Fibroblast of the conjunctiva (primary cell): ENCODE results near the gene ADGRB3.
"Not testable (repeated sequence)": the region's sequence is repeated elsewhere in the genome, so short reads cannot be mapped to it uniquely, and the experiment has no call there.

Source experiments
- DNase-seq: peaks from one replicate; pipeline ENCODE4 v3.0.0-alpha.2; 2010; ENCODE audit warnings: low read depth

ADGRB3 gene

DNA sequence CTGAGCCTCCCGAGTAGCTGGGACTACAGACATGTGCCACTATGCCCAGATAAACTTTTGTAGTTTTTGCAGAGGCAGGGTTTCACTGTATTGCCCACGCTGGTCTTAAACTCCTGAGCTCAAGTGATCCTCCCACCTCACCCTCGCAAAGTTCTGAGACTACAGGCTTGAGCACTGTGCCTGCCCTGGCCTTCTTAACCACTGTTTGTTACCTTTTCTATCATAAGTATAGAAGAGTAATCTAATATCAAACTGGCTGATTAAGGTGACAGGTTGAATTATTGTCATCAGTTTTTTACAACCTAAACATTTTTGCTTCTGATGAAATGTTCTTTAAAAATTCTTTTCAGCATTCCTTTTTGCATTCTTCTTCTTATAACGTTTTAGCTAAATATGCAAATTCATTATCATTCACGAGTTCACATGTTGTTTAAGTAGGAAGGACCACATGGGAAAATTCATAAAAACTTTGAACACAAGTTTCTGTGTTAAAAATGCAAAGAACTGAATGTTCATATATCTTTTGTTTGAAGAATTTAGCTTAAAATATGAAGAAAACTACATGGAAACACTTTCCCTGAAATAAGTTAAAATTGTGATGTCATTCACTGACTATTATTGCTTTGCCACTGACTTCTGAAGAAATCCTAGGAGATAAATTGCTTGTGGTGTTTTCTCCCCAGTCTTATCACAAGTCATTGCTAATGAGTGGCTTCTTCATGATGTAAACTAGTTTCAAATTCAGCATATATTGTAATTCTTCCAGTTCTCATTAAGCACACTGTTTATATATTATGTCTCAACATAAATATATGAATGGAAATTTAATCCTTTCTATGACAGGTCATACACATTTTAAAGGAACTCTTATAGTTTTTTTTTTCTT lies 106.7 kb downstream of the ADGRB3 start:
- no peak for DNase-seq

DNA sequence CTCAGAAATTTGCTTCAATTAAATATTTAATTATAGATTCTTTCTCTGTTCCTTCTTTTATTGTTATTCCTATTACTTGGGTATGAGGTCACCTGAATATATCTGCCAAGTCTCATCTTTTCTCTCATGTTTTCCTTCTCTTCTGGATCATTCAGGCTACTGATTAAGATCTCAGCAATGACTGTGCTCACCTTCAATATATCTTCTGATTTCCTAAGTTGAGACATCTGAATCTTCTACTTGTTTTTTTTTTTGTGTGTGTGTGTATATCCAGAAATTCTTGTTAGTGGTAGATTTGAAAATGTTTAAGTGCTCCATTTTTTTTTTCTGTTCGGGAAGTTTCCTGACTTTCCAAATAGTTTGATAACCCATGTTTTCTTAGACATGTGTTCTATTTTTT lies 108.0 kb downstream of the ADGRB3 start:
- no peak for DNase-seq

DNA sequence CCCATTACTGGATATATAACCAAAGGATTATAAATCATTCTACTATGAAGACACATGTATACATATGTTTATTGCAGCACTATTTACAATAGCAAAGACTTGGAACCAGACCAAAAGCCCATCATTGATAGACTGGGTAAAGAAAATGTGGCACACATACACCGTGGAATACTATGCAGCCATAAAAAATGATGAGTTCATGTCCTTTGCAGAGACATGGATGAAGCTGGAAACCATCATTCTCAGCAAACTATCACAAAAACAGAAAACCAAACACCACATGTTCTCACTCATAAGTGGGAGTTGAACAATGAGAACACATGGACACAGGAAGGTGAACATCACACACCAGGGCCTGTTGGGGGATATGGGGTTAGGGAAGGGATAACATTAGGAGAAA lies 109.3 kb downstream of the ADGRB3 start:
- not testable (repeated sequence) for DNase-seq

DNA sequence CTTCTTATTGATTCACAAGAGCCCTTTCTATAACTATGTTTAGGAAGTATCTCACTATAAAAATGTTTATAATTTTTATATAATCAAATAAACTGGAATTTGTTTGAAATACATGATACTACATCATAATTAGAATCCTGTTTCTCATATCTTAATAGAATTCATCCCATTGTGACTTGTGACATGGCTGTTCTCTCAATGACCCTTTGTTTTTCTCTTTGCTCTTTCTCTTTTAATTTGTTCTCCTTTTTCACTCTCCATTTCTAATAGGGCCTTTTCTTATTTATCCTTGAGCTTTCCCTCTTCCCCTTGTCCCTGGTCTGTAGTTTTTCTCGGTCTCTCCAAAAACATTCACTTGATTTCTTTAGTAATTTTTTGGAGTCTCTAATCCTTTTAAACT lies 111.3 kb downstream of the ADGRB3 start:
- no peak for DNase-seq

DNA sequence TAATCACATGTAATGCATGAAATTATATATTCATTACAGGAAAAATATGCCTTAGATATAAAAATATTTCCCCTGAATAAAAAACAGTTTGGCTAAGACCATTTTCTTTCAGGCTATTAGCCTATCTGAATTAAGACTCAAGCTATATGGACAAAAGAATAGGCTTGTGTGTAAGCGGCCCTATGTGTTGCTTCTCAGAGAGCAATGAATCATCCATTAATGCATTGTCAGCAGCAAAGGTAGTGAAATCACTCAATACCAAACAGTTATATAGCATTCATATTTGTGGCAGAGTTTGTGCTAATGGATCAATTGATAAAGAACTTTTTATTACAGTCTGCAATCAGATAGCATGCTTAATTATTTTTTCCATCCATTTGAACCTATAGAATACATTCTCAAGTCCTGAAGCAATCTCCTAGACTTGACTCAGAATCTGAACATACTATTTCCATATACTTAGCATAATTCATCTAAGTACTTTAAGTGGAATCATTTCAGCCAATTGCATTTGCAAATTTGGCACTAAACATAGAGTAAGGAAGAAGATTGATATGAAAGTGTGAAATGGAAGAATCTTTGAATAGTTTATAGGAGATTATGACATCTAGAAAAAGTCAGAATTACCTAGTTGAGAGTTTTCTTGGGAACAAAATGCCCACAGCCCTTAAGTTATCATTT lies 112.2 kb downstream of the ADGRB3 start:
- no peak for DNase-seq

DNA sequence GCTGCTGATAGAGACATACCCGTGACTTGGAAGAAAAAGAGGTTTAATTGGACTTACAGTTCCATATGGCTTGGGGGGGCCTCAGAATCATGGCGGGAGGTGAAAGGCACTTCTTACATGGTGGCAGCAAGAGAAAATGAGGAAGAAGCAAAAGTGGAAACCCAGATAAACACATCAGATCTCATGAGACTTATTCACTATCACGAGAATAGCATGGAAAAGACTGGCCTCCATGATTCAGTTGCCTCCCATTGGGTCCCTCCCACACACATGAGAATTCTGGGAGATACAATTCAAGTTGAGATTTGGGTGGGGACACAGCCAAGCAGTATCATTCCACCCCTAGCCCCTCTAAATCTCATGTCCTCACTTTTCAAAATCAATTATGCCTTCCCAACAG lies 112.8 kb downstream of the ADGRB3 start:
- not testable (repeated sequence) for DNase-seq

DNA sequence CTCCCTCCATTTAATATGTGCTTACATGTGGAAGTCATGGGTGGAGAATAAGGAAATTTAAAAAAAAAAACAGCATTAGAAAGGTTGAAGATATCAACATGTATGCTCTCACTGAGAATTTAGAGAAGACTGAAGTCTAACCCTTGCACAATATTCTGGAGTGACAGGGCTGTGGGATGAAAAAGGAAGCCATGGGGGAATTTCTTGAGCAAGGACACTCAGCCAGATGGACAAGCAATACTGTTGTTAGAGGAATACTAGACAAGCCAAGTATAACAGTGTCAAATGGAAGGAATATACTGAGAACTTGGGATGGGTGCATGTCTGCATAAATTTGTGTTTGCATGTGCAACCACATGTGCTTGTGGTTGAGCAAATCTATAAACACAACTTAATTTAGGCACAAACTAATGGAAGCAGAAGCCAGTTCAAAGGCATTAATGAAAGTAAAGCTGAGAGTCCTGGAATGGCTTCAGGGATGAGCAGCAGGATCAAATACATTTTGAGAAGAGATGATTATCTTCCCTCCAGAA lies 119.7 kb downstream of the ADGRB3 start:
- no peak for DNase-seq

DNA sequence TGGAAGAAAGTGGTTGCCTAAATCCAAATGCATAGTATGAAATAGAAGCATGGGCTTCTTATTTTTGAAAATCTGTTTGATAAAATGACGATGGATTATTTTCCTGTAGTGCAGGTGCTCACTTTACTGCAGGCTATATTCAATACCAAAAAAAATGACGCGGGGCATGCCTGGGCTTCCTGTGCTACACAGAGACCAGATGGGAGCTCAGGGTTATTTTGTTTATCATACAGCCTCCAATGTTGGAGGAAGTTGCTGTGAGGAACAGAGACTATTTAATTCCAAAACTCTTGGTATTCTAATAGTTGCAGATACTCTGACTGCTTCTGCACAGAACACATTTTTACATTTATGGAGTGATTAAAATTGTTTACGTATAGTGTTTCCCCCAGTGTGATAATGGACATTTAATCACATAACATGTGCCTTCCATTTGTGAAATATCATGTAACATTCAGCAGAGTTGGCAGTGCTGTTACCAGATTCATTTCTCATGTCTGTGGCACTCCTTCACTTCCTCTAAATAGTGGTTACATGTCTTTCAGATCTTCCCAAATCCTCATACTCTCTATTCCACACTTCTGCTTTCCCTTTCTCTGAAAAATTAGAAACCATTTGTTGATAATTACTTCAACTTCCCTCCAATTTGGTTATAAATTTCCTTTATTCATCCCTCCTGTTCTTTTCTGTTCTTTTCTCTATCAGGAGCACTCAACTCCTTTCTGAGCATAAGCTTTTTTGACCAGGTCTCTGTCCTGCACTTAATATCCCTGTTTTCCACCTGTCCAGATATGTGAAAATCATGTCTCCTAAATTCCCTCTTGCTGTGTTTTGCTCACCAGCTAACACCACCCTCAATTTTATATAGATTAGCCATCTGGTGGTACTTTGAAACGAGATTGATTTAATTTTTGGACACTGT lies 121.6 kb downstream of the ADGRB3 start:
- DNase-seq = no peak

DNA sequence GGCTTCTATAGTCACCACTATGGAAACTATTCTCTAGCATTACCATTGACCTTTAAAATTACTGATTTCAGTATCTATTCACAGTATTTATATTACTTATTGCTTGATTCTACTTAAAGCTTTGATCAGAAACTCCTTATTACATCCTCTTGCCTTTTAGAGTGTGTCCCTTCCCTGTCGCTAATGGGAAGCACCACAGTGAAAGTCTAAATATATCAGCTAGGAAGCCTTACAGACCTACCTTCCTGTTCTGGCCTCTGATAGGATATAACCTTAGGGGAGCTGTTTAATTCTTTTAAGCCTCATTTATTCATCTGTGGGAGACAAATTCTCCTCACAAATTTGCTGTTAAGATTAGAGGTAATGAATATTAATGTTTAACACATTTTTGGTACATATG lies 122.7 kb downstream of the ADGRB3 start:
- no peak for DNase-seq

DNA sequence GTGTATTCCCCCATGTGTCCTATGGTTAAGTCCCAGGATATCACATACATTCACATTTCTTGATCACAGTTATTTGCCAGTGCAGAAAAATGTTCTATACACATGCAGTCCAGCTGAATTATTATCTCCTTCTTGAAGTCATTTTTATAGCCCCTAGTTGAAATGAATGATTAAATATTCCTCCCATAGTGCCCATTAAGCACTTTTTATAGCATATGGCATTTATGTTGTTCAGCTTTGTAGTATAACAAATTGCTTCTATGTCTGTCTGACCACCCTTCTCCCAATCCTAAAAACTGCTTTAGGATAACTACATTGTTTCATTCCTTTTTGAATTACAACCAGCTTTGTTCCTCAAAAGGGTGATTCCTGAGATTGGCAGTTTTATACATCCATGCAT lies 123.5 kb downstream of the ADGRB3 start:
- no peak for DNase-seq

DNA sequence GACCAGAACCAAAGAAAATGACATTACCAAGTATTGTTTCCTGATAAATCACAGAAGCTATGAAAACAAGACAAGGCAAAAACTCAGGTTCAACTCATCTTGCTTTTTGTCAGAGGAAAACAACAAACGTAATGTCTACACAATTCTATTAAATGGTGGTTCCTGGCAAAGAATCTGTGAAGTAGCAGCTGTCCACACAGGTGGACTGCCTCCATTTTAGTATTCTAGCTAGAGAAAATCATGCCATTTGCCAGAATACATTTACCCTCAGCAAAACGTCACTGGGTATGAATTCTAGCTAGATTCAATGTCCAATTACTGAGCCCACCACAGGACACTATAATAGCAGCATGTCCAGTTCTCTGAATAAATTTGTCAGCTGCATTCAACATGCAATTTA lies 125.4 kb downstream of the ADGRB3 start:
- no peak for DNase-seq

DNA sequence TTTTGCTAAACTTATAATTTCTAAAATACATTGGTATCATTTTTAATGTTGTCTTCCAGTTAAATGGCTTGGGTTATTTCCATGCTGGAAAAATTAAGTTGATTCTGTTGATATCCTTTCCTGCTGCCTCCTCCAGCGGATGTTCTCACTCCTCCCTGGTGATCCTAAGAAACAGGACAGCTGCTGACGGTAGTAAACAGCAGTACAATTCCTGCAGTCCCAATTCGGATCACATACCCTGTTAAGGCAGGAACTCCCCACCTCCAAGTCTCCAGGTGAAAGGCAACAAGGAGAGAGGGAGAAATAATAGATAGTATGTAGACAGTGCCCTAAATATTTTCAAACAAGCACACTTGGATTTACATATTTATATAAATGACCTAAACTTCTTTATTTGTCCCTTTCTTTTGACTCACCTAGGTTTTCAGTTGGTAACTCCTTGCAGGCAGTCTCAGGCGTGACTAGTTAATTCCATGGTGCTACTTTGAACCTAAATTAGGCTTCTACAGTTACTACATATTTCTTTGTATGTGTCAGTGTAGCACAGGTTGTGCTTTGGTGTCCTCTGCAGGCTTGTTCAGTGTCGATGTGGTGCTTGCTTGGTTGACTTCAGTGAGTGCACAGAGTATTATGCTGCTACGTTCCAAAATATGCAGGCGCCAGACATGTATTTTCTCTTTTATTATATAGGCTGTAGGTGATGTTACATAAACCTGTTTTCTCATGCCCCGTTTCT lies 126.0 kb downstream of the ADGRB3 start:
- no peak for DNase-seq

DNA sequence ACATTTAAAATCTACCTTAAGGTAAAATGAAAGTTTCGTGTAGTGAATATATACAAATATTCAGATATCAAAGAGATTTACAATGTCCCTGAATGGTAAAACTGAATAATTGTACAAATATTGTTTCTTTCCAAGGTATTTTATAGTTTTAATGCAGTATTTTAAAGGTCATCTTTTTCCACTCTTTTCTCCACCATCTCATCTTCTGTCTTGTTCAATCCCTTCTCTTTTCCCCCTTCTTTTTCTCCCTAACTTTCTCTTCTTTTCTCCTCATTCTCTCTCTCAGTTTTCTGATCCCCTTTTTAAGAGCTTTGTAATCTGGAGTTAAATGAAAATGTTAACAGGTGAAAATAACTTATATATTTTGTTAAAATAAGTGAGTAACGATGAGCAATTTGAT lies 126.9 kb downstream of the ADGRB3 start:
- no peak for DNase-seq

DNA sequence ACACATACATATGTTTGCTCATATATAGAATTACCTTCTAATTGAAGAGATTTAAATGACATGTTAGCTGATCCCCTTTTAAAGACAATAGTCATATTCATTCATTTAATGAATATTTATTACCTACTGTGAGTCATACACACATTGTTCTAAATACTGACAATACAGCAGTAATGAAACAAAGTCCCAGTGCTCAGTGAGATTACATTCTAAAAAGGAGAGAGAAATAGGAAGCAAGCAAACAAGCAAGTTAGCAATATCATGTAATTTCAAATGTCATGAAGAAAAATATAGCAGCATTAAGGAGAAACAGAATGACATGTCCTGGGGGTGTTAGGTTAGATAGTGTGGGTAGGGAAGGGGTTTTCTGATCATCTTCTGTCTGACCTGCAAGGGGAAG lies 136.3 kb downstream of the ADGRB3 start:
- no peak for DNase-seq

DNA sequence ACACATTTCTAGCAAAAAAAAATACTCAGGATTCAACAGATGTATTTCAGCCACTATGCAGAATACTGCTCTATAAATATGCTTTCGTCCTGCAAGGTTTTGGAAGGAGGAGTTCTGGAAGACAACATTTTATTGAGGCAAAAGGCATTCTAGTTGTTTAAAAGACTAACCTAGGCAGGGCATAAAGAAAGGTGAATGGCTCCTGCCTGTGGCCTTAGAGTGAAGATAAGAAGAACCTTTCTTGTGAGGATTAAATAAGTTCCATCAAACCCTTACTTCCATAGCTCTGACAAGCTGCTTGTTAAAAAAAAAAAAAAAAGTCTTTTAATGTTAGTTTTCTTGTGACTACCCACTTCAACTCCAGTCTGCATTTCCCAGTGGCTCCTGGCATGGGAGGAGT lies 139.8 kb downstream of the ADGRB3 start:
- no peak for DNase-seq

DNA sequence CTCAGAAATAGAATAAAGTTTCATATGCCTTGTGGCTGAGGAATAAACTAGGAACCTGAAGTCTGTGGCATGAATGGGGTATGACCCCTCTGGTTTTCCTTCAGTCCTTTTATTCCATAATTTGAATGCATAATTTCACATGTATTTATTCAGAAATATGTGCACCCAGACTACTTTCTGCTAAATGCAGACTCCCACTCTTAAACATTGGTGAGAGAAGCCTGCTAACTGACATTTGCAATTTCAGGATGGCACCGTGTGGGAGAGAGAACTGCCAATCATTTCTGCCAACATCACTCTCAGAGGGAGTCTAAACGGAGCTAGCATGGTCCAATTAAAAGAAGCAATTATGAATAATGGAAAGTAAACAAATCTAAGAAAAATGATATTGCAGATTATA lies 141.3 kb downstream of the ADGRB3 start:
- no peak for DNase-seq

DNA sequence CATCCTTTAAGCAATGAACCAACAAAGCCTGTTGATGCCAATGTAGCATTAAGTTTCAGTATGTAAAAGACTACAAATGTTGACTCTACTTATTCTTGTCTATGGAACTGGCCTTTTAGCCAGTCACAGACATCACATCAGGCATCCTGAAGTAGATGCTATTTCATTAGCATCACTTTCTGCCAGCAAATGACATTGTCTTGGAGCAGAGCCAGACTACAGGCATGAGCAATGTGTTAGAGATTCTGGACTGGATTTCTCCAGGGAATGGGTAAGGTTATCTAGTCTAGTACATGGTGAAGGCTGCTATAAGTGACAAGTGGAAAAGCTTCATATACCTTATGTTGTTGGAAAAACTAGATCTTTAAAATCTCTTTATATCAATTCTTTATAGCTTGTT lies 142.9 kb downstream of the ADGRB3 start:
- peak; percentile 27 for DNase-seq

DNA sequence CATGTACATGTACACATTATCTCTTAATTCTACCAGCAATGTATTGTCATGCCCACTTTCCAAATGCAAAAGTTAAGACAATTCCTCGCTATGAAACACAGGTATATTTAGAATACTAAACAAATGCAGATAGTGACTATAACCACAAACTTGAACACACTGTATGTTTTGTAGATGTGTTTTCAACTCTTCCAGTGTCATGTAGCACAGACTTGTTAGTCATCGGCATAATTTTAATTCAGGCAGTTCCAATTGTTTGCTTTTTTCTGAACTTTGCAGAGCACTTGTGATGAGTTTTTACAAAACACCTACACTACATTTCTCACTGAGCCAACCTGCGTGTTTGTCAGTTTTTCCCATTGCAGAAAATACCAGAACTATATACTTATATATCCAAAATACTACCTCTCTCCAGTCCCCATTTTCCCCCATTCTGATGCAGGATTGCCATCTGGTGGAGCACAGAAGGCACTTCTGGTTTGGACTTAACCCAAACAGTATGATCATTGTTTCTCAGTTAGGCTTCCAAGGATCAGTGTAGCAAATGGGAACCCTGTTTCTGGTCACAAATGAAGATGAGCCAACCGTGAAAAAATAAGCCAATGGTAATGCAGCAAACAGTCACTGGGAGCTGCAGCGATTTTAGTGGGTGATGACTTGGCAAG lies 143.4 kb downstream of the ADGRB3 start:
- DNase-seq = peak; percentile 44

DNA sequence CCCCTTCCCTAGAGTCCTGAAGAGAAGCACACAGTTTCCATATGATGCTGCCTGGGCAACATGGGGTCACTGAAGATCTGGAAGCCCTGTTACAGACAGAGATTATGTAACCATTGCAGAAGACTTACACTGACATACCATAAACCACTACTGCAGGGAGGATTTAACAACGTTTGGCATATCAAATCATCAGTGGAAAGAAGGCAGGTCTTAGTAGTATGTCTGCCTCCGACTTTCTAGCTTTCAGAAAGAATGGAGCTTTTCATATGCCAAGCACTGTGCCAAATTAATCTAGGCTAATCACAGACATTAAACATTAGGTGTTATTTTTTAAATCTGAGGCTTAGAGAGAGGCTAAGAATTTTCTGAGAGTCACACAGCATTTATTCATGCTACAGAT lies 144.3 kb downstream of the ADGRB3 start:
- no peak for DNase-seq

DNA sequence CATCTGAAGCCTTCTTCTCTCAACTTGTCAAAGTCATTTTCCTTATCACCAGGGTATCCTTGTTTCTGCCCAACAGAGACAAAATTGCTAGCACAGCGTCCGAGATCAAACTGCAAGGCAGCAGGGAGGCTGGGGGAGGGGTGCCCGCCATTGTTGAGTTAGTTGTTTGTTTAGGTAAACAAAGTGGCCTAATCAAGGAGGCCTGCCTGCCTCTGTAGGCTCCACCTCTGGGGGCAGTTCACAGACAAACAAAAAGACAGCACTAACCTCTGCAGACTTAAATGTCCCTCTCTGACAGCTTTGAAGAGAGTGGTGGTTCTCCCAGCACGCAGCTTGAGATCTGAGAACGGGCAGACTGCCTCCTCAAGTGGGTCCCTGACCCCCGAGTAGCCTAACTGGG lies 155.0 kb downstream of the ADGRB3 start:
- not testable (repeated sequence) for DNase-seq

DNA sequence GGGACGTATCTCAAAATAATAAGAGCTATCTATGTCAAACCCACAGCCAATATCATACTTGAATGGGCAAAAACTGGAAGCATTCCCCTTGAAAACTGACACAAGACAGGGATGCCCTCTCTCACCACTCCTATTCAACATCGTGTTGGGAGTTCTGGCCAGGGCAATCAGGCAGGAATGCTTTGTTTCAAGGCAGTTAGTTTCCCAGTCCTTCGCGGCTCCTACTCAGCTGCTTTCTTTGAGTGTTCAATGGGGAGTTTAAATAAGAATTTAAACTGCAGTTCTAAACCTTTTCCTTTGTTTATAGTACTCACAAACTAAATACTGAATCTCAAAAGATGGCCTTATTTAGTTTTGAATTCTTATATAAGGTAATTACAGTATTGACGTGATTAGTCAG lies 179.9 kb downstream of the ADGRB3 start:
- DNase-seq = not testable (repeated sequence)
